HepG2 (cell line): ENCODE results near the gene ZMPSTE24. TPM values are rescaled to one million over a fixed set of nuclear protein-coding genes. Genes with fewer than 3 reads are reported as not detected.

ENCODE experiments used
- FOXM1 ChIP-seq: sonication (generic); formaldehyde crosslinking; IDR thresholded peaks from 2 replicates; pipeline ENCODE4 v1.5.0; 2020; ENCODE audit warnings: missing genetic modification reagents
- HNRNPK ChIP-seq: fragments of 200-400 bp; formaldehyde crosslinking; IDR thresholded peaks from 2 replicates; pipeline ENCODE4 v1.6.1; 2018; ENCODE audit warnings: low read length, low read depth, moderate library complexity, mild to moderate bottlenecking; ENCODE audit not compliant: poor library complexity, severe bottlenecking
- MATR3 ChIP-seq: sonication (generic); formaldehyde crosslinking; IDR thresholded peaks from 2 replicates; pipeline ENCODE4 v1.4.0; 2020; ENCODE audit warnings: missing genetic modification reagents
- MTERF4 ChIP-seq: sonication (generic); formaldehyde crosslinking; IDR thresholded peaks from 2 replicates; pipeline ENCODE4 v1.8.0; 2023; ENCODE audit warnings: mild to moderate bottlenecking, missing genetic modification reagents
- RAD51 ChIP-seq: fragments of 450-650 bp; IDR thresholded peaks from 2 replicates; pipeline ENCODE4 v1.6.1; 2016; ENCODE audit warnings: borderline replicate concordance
- RERE ChIP-seq: IDR thresholded peaks from 2 replicates; pipeline ENCODE4 v1.6.1; 2016; ENCODE audit warnings: low read depth, missing genetic modification reagents, missing compliant biosample characterization
- SNRNP70 ChIP-seq: fragments of 200-400 bp; formaldehyde crosslinking; IDR thresholded peaks from 2 replicates; pipeline ENCODE4 v1.6.1; 2017; ENCODE audit warnings: mild to moderate bottlenecking, low read depth, low read length, moderate library complexity
- SPEN ChIP-seq: sonication (generic); formaldehyde crosslinking; IDR thresholded peaks from 2 replicates; pipeline ENCODE4 v1.5.1; 2020; ENCODE audit warnings: low read depth, mild to moderate bottlenecking, missing genetic modification reagents
- ZBTB25 ChIP-seq: IDR thresholded peaks from 2 replicates; pipeline ENCODE4 v1.6.1; 2018; ENCODE audit warnings: missing genetic modification reagents
- ZNF549 ChIP-seq: sonication (generic); formaldehyde crosslinking; IDR thresholded peaks from 2 replicates; pipeline ENCODE4 v1.5.0; 2020; ENCODE audit warnings: missing genetic modification reagents
- ZNF598 ChIP-seq: sonication (generic); formaldehyde crosslinking; IDR thresholded peaks from 2 replicates; pipeline ENCODE4 v1.5.1; 2020; ENCODE audit warnings: mild to moderate bottlenecking, missing genetic modification reagents, borderline replicate concordance
- ZNF775 ChIP-seq: sonication (generic); formaldehyde crosslinking; IDR thresholded peaks from 2 replicates; pipeline ENCODE4 v1.4.0; 2020; ENCODE audit warnings: missing genetic modification reagents, mild to moderate bottlenecking, moderate library complexity, borderline replicate concordance
- polyA plus RNA-seq, 8 experiments: library from polyadenylated mRNA; depleted of rRNA in 3 of 8; stranded (reverse) in 7 of 8; unstranded in 1 of 8; fragments of >200 nt; fragmentation: Illumina TruSeq in 4 of 8; extraction: Trizol in 4 of 8; gene quantifications; 2 replicates each; pipeline versions ENCODE4 v1.2.1 to v1.2.3, GENCODE V29; 2011 to 2016; ENCODE audit warnings: low read depth in 4 of 8, missing spikeins in 1 of 8, mixed read lengths in 1 of 8; ENCODE audit not compliant: insufficient read depth in 1 of 8
- total RNA-seq, 5 experiments: library from RNA; depleted of rRNA; stranded (reverse); fragments of >200 nt; fragmentation: Illumina TruSeq; extraction: Trizol; gene quantifications; 2 replicates each; pipeline ENCODE4 v1.2.3, GENCODE V29; 2016; ENCODE audit warnings: low read depth in 1 of 5
- TF ChIP-seq, protein P1 (sequence below): sonication (generic); formaldehyde crosslinking; IDR thresholded peaks from 2 replicates; pipeline ENCODE4 v1.4.0; 2020; ENCODE audit warnings: missing genetic modification reagents, mild to moderate bottlenecking, borderline replicate concordance
- TF ChIP-seq, protein P2 (sequence below): IDR thresholded peaks from 2 replicates; pipeline ENCODE4 v1.6.1; 2012; ENCODE audit warnings: low read length, improper control_type of control experiment
- TF ChIP-seq, protein P3 (sequence below): sonication (generic); formaldehyde crosslinking; IDR thresholded peaks from 2 replicates; pipeline ENCODE4 v1.5.0; 2020; ENCODE audit warnings: missing genetic modification reagents

Gene ZMPSTE24
- total and polyA plus RNA-seq, 2 of the 13 experiments (the other 11 are each of a cell fraction or from before 2014, with no cell fraction given) = 13.6 to 60.2 TPM

- TF ChIP-seq, protein P1, sequence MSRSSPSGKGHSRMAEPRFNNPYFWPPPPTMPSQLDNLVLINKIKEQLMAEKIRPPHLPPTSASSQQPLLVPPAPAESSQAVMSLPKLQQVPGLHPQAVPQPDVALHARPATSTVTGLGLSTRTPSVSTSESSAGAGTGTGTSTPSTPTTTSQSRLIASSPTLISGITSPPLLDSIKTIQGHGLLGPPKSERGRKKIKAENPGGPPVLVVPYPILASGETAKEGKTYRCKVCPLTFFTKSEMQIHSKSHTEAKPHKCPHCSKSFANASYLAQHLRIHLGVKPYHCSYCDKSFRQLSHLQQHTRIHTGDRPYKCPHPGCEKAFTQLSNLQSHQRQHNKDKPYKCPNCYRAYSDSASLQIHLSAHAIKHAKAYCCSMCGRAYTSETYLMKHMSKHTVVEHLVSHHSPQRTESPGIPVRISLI (CRISPR knock-in tag) = no peak
- TF ChIP-seq HNRNPK = no peak
- TF ChIP-seq ZNF775 = 0 out of 2 replicates have a peak, but pooled peaks have one; percentile 46
- no peak for TF ChIP-seq SNRNP70
- no peak for TF ChIP-seq MTERF4 (CRISPR knock-in tag)
- TF ChIP-seq ZBTB25 (CRISPR knock-in tag) = peak; percentile 56; the same call in 1 of the 2 replicates
- TF ChIP-seq MATR3 (CRISPR knock-in tag) = no peak
- TF ChIP-seq, protein P2, sequence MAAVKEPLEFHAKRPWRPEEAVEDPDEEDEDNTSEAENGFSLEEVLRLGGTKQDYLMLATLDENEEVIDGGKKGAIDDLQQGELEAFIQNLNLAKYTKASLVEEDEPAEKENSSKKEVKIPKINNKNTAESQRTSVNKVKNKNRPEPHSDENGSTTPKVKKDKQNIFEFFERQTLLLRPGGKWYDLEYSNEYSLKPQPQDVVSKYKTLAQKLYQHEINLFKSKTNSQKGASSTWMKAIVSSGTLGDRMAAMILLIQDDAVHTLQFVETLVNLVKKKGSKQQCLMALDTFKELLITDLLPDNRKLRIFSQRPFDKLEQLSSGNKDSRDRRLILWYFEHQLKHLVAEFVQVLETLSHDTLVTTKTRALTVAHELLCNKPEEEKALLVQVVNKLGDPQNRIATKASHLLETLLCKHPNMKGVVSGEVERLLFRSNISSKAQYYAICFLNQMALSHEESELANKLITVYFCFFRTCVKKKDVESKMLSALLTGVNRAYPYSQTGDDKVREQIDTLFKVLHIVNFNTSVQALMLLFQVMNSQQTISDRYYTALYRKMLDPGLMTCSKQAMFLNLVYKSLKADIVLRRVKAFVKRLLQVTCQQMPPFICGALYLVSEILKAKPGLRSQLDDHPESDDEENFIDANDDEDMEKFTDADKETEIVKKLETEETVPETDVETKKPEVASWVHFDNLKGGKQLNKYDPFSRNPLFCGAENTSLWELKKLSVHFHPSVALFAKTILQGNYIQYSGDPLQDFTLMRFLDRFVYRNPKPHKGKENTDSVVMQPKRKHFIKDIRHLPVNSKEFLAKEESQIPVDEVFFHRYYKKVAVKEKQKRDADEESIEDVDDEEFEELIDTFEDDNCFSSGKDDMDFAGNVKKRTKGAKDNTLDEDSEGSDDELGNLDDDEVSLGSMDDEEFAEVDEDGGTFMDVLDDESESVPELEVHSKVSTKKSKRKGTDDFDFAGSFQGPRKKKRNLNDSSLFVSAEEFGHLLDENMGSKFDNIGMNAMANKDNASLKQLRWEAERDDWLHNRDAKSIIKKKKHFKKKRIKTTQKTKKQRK = no peak
- TF ChIP-seq, protein P3, sequence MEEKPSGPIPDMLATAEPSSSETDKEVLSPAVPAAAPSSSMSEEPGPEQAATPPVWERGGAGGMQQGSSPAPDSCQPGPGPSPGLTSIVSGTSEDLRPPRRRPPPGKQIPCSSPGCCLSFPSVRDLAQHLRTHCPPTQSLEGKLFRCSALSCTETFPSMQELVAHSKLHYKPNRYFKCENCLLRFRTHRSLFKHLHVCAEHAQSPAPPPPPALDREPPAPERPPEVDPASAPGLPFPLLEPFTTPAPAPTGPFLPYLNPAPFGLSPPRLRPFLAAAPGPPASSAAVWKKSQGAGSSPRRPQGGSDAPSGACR (CRISPR knock-in tag) = 0 out of 2 replicates have a peak, but pooled peaks have one; percentile 24
- TF ChIP-seq RERE (CRISPR knock-in tag) = no peak
- no peak for TF ChIP-seq FOXM1 (CRISPR knock-in tag)
- no peak for TF ChIP-seq RAD51
- TF ChIP-seq ZNF598 (CRISPR knock-in tag) = 0 out of 2 replicates have a peak, but pooled peaks have one; percentile 18
- TF ChIP-seq ZNF549 (CRISPR knock-in tag) = no peak
- peak; percentile 50; the same call in 1 of the 2 replicates for TF ChIP-seq SPEN (CRISPR knock-in tag)
These were observed 80.8 kb downstream of the ZMPSTE24 start (continued) for GRCh38 chr1:40338745-40339419.
